PC-3 (cell line): ENCODE data around the gene CIDEC. TPM values are rescaled to one million over a fixed set of nuclear protein-coding genes. Genes with fewer than 3 reads are reported as not detected.

Experiments used
- ATAC-seq: fragments of 200-7000 bp; cut with Tn5 transposase; 2 replicates; pipeline ENCODE4 v1.9.1; 2020; ENCODE audit warnings: mild to moderate bottlenecking, moderate library complexity
- BruUV-seq: library from RNA; stranded (reverse); fragments of 400-500 nt; replicated peaks from 2 replicates; lab custom pipeline; 2021; lab: Mats Ljungman, UMichigan
- CTCF ChIA-PET: fragments of 300-600 bp; sonication (Branson Sonifier 250); formaldehyde crosslinking; loops from one replicate; lab custom pipeline; 2022; ENCODE audit warnings: antibody characterized with exemption; lab: Charles Lee
- POLR2A ChIA-PET: fragments of 300-600 bp; sonication (Branson Sonifier 250); formaldehyde crosslinking; loops from one replicate; lab custom pipeline; 2022; ENCODE audit warnings: antibody characterized with exemption; ENCODE audit not compliant: unreplicated experiment; lab: Charles Lee
- DNase-seq: peaks from one replicate; pipeline ENCODE4 v3.0.0-alpha.2; 2015
- H2AFZ ChIP-seq: fragments of 300-600 bp; sonication (generic); 2 replicates; pipeline ENCODE4 v1.6.0; 2016; ENCODE audit warnings: antibody characterized with exemption, low read length
- H3F3A ChIP-seq: fragments of 300-600 bp; sonication (generic); one replicate; pipeline ENCODE4 v1.6.0; 2017; ENCODE audit warnings: antibody characterized with exemption, low read length, control low read depth, mild to moderate bottlenecking; ENCODE audit not compliant: unreplicated experiment
- H3K27ac ChIP-seq: fragments of 300-600 bp; sonication (generic); 2 replicates; pipeline ENCODE4 v1.5.1; 2016; ENCODE audit warnings: mild to moderate bottlenecking, low read length
- H3K27me3 ChIP-seq: fragments of 300-600 bp; sonication (generic); 2 replicates; pipeline ENCODE4 v1.6.1; 2016; ENCODE audit warnings: low read length, mixed read lengths
- H3K36me3 ChIP-seq: fragments of 300-600 bp; sonication (generic); 2 replicates; pipeline ENCODE4 v1.6.1; 2016; ENCODE audit warnings: low read depth, mixed run types, low read length, mixed read lengths
- H3K4me1 ChIP-seq: fragments of 300-600 bp; sonication (generic); 2 replicates; pipeline ENCODE4 v1.5.1; 2016; ENCODE audit warnings: low read length; ENCODE audit not compliant: insufficient read depth
- H3K4me2 ChIP-seq: fragments of 300-600 bp; sonication (generic); 2 replicates; pipeline ENCODE4 v1.6.0; 2016; ENCODE audit warnings: low read length
- H3K4me3 ChIP-seq: fragments of 300-600 bp; sonication (generic); 2 replicates; pipeline ENCODE4 v1.5.1; 2016; ENCODE audit warnings: mild to moderate bottlenecking, low read length, mixed read lengths
- H3K79me2 ChIP-seq: fragments of 300-600 bp; sonication (generic); 2 replicates; pipeline ENCODE4 v1.6.1; 2017; ENCODE audit warnings: low read length, mixed read lengths
- H3K9ac ChIP-seq: fragments of 300-600 bp; sonication (generic); 2 replicates; pipeline ENCODE4 v1.6.0; 2016; ENCODE audit warnings: mild to moderate bottlenecking, low read length
- H3K9me2 ChIP-seq: fragments of 300-600 bp; sonication (generic); replicated peaks from 2 replicates; pipeline ENCODE4 v1.6.1; 2016; ENCODE audit warnings: mixed run types, low read length, mixed read lengths
- H3K9me3 ChIP-seq: fragments of 300-600 bp; sonication (generic); 2 replicates; pipeline ENCODE4 v1.6.1; 2016; ENCODE audit warnings: low read length, mixed read lengths
- H4K20me1 ChIP-seq: fragments of 300-600 bp; sonication (generic); 2 replicates; pipeline ENCODE4 v1.6.1; 2016; ENCODE audit warnings: low read length, mixed read lengths
- EZH2 ChIP-seq: fragments of 300-600 bp; sonication (generic); IDR thresholded peaks from one replicate; pipeline ENCODE4 v1.6.1; 2017; ENCODE audit warnings: antibody characterized with exemption, mild to moderate bottlenecking, low read length; ENCODE audit not compliant: unreplicated experiment
- EZH2phosphoT487 ChIP-seq: fragments of 300-600 bp; sonication (generic); IDR thresholded peaks from 2 replicates; pipeline ENCODE4 v1.6.1; 2018; ENCODE audit warnings: mild to moderate bottlenecking, antibody characterized with exemption, low read length, borderline replicate concordance
- intact Hi-C: fragments of 100-400 bp; cut with micrococcal nuclease; formaldehyde crosslinking; loops from 2 replicates; pipeline ENCODE4 v1.9.0; 2023
- total RNA-seq: library from RNA; depleted of rRNA; stranded (reverse); fragments of >200 nt; gene quantifications from 2 replicates; pipeline ENCODE4 v1.2.3, GENCODE V29; 2014
- TF ChIP-seq, protein P1 (sequence below): fragments of 300-600 bp; sonication (generic); conservative IDR thresholded peaks from 2 replicates; pipeline ENCODE4 v1.5.1; 2017; ENCODE audit warnings: antibody characterized with exemption, low read depth, mild to moderate bottlenecking, low read length

CIDEC gene
- total RNA-seq, 1 experiment from 2014 or later, result not detected

DNA sequence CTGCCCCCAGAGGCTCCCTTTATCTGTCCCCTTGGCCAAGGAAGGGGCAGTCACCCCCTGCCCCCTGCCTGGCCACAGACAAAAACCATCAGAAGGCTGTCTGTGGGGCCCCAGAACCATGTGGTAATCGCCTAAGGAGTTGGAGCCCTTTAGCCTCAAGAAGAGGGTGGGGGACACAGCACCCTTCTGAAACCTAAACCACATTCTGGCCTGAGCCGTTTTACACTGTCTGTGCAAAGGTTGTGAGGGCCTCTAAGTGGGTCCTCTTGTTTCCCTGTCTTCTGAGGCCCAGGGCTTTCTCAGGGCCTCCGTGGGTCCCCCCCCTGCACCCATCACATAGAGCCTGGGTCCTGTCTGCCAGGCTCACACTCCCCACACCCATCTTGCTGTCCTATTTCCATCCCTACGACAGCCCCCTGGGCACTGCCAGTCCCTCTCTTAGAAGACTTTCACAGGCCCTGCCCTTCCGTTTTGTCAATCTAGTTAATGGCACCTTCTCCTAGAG, 18.4 kb downstream of the CIDEC start:
- Histone ChIP-seq H3K36me3 (no peaks in the 10 kb centered on the region), H3K9me3 (no peaks in the 10 kb centered on the region), H2AFZ (no peak overlapping the region; the same call in 1 of the 2 replicates), H3K9me2 (no peaks in the 10 kb centered on the region), H3K79me2 (no peaks in the 10 kb centered on the region), H4K20me1 (no peaks in the 10 kb centered on the region), H3K27ac (no peak overlapping the region), H3K27me3 (no peaks in the 10 kb centered on the region), H3F3A (no peaks in the 10 kb centered on the region), H3K9ac (no peak overlapping the region), H3K4me2 (no peak overlapping the region), H3K4me1 (0 out of 2 replicates have a peak, but pooled peaks cover 9% of the 10 kb centered on the region), H3K4me3 (no peak overlapping the region)
- ChIA-PET POLR2A (no interaction called here), CTCF (no interaction called here)
- BruUV-seq, result no TSS peak
- no peak for DNase-seq
- no peak for ATAC-seq
- TF ChIP-seq EZH2phosphoT487, result no peak
- TF ChIP-seq, protein P1, sequence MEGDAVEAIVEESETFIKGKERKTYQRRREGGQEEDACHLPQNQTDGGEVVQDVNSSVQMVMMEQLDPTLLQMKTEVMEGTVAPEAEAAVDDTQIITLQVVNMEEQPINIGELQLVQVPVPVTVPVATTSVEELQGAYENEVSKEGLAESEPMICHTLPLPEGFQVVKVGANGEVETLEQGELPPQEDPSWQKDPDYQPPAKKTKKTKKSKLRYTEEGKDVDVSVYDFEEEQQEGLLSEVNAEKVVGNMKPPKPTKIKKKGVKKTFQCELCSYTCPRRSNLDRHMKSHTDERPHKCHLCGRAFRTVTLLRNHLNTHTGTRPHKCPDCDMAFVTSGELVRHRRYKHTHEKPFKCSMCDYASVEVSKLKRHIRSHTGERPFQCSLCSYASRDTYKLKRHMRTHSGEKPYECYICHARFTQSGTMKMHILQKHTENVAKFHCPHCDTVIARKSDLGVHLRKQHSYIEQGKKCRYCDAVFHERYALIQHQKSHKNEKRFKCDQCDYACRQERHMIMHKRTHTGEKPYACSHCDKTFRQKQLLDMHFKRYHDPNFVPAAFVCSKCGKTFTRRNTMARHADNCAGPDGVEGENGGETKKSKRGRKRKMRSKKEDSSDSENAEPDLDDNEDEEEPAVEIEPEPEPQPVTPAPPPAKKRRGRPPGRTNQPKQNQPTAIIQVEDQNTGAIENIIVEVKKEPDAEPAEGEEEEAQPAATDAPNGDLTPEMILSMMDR, result no peak
- TF ChIP-seq EZH2, result no peak
- intact Hi-C loops, result loop anchor here (5.0 kb wide), 1 partner anchor 56 kb away; the partner anchor contains the start of gene IL17RC

DNA sequence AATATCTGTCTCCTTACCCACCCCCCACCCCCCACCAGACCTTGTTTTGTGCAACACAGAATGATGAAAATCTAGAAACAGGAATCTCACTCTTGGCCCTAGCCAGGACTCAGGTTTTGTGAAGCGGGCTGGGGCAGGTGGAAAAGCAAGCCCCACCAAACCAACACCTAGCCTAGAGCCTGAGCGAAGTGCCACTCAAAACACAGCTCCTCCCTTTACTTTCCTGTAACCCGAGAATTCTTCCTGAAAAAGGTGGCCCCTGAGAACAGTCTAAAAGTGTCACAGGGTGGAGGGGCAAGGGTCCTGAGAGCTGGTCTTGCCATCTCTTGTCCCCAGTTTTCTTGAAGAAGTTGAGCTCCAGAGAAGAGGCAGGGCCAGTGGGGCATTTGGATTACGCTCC, 18.9 kb downstream of the CIDEC start:
- no TSS peak for BruUV-seq
- Histone ChIP-seq H3K9me2 (no peaks in the 10 kb centered on the region), H3K4me3 (no peak overlapping the region), H3K4me1 (0 out of 2 replicates have a peak, but pooled peaks cover 9% of the 10 kb centered on the region), H3K36me3 (no peaks in the 10 kb centered on the region), H3F3A (no peaks in the 10 kb centered on the region), H3K4me2 (no peak overlapping the region), H3K9me3 (no peaks in the 10 kb centered on the region), H2AFZ (no peak overlapping the region), H4K20me1 (no peaks in the 10 kb centered on the region), H3K79me2 (no peaks in the 10 kb centered on the region), H3K9ac (no peak overlapping the region), H3K27me3 (no peaks in the 10 kb centered on the region), H3K27ac (no peak overlapping the region)
- DNase-seq (no peak), ATAC-seq (no peak)
- intact Hi-C loops, result loop anchor here (5.0 kb wide), 1 partner anchor 56 kb away; the partner anchor contains the start of gene IL17RC
- CTCF ChIA-PET, result no interaction called here
- TF ChIP-seq EZH2phosphoT487 (no peak), EZH2 (no peak)
- TF ChIP-seq, protein P1, result no peak
- POLR2A ChIA-PET, result no interaction called here

DNA sequence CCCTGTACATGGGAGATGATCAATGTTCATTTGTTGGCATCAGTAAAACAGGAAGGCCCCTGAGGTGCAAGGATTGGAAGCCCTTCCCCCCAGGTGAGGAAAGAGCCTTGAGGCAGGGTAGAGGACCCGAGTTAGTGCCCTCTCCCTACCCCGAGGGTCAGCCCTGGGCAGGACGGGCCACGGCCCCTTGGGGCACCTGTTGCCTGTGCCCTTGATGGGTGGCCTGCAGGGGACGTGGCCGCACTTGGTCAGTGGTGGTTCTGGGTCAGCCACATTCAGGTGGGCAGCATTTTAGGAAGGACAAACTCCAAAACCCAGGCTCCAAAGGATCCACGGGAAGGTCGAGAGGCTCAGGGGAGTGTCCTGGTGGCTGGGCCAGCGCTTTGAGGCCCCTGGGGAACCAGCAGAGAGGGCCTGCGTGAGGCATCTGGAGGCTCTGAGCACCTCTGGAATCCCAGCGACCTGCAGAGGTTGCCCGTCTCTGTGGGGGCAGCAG, 20.5 kb downstream of the CIDEC start:
- 0 out of 2 replicates have a peak, but pooled peaks cover 6% of the 10 kb centered on the region for H3K4me1 ChIP-seq
- CTCF ChIA-PET, result no interaction called here
- no peak for TF ChIP-seq EZH2phosphoT487
- no peak for TF ChIP-seq EZH2
- TF ChIP-seq, protein P1, result no peak
- H3K79me2 ChIP-seq, result no peaks in the 10 kb centered on the region
- intact Hi-C loops, result loop anchor here (5.0 kb wide), 1 partner anchor 58 kb away; the partner anchor contains the start of gene IL17RC
- H3K9me3 ChIP-seq, result no peaks in the 10 kb centered on the region
- POLR2A ChIA-PET, result no interaction called here
- H3K27me3 ChIP-seq, result no peaks in the 10 kb centered on the region
- H2AFZ ChIP-seq, result no peak overlapping the region
- H4K20me1 ChIP-seq, result no peaks in the 10 kb centered on the region
- no peak overlapping the region for H3K4me2 ChIP-seq
- no peak overlapping the region for H3K27ac ChIP-seq
- H3K36me3 ChIP-seq, result no peaks in the 10 kb centered on the region
- no peak overlapping the region for H3K4me3 ChIP-seq
- H3K9ac ChIP-seq, result no peak overlapping the region
- ATAC-seq, result no peak
- no peak for DNase-seq
- H3K9me2 ChIP-seq, result no peaks in the 10 kb centered on the region
- H3F3A ChIP-seq, result no peaks in the 10 kb centered on the region
- BruUV-seq, result no TSS peak
